ENCODE measurements around the gene C12orf50.

GRCh38 chr12:88017964-88018363 lies 11.2 kb downstream of the C12orf50 start:
- TF ChIP-seq, protein P1, sequence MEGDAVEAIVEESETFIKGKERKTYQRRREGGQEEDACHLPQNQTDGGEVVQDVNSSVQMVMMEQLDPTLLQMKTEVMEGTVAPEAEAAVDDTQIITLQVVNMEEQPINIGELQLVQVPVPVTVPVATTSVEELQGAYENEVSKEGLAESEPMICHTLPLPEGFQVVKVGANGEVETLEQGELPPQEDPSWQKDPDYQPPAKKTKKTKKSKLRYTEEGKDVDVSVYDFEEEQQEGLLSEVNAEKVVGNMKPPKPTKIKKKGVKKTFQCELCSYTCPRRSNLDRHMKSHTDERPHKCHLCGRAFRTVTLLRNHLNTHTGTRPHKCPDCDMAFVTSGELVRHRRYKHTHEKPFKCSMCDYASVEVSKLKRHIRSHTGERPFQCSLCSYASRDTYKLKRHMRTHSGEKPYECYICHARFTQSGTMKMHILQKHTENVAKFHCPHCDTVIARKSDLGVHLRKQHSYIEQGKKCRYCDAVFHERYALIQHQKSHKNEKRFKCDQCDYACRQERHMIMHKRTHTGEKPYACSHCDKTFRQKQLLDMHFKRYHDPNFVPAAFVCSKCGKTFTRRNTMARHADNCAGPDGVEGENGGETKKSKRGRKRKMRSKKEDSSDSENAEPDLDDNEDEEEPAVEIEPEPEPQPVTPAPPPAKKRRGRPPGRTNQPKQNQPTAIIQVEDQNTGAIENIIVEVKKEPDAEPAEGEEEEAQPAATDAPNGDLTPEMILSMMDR (IDR thresholded peaks at IDR 0.05) = no peak
- TF ChIP-seq POLR2A (IDR thresholded peaks at IDR 0.05) (no peak), POLR2AphosphoS5 (IDR thresholded peaks at IDR 0.05; ENCODE audit: insufficient read depth in 1 of 2, low read depth in 1 of 2) (no peak)

Measured in vagina (tissue), 2 donors.